HG02588 (cell line): ENCODE results near the gene CDK5RAP1.
"Not testable (repeated sequence)": the region's sequence is repeated elsewhere in the genome, so short reads cannot be mapped to it uniquely, and the experiment has no call there.

ENCODE experiments used
- ATAC-seq: cut with Tn5 transposase; IDR thresholded peaks from one replicate; pipeline ENCODE4 v1.9.1; 2021; ENCODE audit warnings: mild to moderate bottlenecking, moderate library complexity; ENCODE audit not compliant: unreplicated experiment

Gene CDK5RAP1

DNA sequence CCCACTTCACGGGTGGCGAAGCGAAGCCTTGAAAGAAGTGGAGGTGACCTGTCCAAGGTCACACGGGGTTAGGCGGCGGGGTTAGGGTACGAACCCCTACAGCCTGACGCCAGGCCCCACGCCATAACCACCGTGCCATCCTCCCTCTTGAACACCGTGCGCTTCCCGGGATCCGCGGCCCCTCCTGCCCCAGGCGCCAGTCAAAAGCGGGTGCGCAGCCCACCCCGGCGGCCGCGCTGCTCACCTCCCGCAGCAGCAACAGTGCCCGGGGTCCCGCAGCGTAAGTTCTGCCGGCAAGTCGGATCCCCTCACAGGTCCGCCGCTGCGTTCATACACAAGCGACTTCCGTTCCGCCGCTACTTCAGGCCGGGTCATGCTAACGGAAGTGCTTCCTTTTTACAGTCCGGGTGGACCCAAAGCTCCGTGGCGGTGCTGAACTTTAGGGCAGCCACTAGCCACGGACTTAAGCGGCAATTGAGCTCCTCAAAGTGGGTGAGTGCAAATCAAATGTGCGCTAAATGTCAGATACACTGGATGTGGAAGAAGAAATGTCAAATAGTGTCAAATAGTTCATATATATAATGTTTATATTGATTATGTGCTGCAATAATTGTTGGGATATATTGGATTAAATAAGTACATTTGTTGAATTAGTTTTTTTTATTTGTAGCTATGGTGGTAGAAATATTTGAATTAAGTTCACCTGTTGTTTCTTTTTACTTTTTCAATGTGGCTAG is at the start of gene CDK5RAP1:
TSS of gene CDK5RAP1 (minus strand) at position 336 of the 737 bp plus-strand sequence. CDS start 4,455 bp downstream, outside the sequence.
- ATAC-seq = peak; percentile 83

DNA sequence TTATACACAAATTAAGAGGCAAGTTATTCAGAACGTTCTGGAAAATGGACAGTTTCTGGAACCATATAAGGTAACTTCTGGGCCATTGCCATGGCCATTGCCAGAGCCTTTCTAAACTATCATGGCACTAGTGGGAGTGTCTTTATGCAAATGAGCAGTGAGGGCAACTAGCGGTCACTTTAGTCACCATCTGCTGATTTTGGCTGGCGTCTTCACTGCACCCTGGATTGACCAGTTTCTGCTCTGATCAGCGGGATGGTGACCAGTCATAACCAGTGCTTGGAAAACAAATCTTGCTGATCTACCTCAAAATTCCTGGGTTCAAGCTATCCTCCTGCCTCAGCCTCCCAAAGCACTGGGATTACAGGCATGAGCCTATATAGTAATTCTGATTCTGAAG is 49.5 kb upstream of the CDK5RAP1 start:
- ATAC-seq = no peak

DNA sequence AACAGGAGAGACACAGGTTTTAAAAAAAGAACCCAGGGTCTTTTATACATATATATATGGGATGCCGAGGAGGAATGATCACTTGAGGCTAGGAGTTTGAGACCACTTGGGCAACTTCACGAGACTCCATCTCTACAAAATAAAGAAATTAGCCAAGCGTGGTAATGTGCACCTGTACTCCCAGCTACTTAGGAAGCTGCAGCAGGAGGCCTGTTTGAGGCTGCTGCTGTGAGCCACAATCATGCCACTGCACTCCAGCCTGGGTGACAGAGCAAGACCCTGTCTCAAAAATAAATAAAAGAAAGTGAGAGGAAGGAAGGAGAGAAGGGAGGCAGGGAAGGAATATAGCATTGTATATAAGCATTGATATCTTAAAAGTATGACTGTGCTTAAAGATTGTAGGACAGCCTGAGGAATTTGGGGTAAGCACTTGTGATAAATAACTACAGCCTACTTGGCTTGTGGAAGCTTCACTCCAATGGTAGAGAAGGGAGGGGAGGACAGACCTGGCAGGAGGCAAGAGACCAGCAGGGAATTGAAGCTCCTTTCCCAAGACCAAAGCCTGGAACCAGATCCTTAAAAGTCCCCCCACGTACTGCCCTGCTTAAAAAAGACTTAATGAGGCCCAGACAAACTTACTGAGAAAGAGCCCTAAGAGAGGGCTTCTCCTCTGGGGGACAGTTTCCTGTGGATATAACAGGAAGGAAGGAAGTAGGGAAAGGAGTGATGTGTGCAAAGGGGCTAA is 44.7 kb upstream of the CDK5RAP1 start:
- no peak for ATAC-seq

DNA sequence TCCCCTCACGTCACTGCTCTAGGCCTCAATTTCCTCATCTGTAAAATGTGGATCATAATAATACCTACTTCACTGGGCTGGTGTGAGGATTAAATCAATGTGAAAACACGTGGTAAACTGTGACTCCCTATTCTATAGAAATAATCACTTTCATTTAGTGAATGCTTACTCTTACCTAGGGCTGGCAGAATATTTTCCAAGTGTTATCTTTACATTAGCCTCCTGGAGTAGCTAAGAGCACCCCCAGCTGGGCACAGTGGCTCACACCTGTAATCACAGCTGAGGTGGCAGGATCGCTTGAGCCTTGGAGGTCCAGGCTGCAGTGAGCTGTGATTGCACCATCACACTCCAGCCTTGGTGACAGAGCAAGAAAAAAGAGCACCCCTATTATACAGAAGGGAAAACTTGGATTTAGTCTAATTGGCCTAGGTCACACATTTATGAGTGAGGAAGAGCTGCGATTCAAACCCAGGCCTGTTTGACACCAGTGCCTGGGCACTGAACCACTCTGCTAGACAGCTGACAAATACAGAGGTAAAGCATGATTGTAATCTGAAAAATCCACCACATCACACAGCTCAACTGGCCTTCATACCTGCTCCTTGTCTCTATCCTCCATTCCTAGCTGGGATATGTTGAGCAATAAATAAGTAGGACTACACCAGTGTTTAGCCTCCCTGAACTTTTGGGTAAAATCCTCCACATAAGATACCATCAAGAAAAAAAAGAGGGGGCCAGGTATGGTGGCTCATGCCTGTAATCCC is 43.7 kb upstream of the CDK5RAP1 start:
- no peak for ATAC-seq

DNA sequence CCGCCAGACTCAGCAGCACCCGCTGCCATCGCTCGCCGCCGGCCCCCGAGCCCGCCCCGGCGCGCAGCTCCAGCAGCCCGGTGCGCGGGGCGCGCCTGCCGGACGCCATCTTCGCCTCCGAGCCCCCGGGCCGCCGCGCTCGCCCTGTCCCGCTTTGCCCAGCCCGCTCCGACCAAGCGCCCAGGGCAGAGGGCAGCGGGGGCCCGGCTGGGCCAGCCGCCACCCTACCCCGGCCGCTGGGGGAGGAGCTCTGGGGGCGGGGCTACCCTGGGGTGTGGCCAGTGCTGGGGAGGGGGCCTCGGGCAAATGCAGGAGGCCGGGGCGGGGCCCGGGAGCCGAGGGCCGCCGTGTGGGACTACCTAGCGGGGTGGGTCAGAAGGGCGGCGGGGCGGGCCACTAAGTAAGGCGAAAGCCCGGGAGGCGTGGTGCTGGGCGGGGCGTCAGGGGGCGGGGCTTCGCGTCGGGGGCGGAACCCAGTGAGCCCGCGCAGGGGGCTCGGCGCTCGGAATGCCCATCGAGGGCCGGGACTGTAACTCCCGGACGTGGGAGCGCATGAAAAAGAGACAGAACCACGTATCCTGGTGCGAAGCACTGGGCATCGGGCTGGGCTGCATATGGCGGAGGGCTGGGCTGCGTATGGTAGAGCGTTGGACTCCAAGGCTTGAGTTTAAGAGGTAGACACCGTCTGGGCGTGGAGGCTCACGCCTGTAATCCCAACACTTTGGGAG is 42.4 kb upstream of the CDK5RAP1 start, which contains the start of gene SNTA1:
TSS of gene SNTA1 (minus strand) at position 252 of the 728 bp plus-strand sequence. CDS start at position 109, 143 bp downstream.
- ATAC-seq = peak; percentile 71

DNA sequence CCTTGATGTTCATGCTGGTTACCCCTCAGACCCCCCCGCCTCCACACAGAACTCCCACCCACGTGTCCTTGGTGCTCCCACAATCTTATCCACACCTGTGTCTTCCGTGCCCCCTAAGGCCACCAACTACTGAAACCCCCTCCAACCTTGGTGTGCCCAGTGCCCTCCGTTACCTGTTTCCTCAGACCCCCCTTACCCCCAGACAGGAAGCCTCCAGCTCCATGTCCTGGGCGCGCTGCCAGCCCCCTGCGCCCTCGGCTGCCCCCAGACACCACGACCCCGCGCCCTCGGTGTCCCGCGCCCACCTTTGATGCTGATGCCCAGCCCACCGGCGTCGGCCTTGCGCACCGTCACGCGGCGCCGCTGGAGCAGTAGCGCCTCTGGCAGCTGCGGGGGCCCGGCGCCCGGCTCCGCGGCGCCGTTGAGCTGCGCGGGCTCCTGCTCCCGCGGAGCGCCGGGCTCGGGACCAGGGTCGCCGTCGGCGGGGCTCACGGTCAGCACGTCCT is 41.7 kb upstream of the CDK5RAP1 start:
- no peak for ATAC-seq

- ATAC-seq = no peak
These were observed 41.1 kb upstream of the CDK5RAP1 start for GRCh38 chr20:33442136-33443005.

DNA sequence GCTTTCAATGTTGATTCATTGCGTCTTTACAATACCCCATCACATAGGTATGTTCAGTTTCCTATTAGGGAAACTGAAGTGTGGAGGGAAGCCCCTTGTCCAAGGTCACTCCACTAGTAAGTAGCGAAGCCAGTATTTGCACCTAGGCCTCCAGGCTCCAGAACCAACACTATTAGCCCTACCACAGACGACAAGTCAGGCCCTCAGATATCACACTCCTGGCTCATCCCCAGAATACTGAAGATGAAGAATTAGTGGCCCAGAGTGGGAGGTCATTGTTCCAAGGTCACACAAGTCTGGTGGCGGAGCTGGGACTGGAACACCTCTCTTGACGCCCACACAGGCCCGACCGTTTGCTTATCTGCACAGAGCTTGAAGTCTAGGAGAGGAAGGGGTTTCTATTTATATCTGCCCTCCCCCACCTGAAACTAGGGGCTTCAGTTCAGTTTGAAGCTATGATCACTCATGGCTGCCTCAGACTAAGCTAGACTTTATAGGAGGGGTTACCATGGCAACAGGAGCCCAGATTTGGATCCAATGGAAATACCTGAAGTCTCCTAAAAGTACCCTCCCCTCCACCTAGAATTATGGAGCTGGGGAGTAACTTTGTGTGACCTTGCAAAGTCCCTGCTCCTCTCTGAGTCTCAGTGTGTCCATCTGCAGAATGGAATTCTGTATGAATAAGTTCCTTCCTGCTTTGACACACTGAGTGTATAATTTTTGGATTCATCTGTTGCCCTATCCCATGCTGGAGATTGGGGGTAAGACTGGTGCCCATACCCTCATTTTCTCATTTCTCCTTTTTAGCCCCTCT is 40.0 kb upstream of the CDK5RAP1 start:
- no peak for ATAC-seq

DNA sequence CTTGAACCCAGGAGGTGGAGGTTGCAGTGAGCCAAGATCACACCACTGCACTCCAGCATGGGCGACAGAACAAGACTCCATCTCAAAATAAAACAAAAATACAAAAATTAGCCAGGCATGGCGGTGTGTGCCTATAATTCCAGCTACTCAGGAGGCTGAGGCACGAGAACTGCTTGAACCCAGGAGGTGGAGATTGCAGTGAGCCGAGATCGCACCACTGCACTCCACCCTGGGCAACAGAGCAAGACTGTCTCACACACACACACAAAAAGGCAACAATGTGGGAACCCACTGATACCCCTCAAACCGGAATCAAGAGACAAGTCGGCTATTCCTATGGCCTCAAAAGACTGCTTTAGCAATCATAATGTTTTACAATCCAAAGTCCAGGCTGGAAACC is 39.2 kb upstream of the CDK5RAP1 start:
- ATAC-seq = not testable (repeated sequence)

- no peak for ATAC-seq
These were observed 37.2 kb upstream of the CDK5RAP1 start for GRCh38 chr20:33438481-33438880.

DNA sequence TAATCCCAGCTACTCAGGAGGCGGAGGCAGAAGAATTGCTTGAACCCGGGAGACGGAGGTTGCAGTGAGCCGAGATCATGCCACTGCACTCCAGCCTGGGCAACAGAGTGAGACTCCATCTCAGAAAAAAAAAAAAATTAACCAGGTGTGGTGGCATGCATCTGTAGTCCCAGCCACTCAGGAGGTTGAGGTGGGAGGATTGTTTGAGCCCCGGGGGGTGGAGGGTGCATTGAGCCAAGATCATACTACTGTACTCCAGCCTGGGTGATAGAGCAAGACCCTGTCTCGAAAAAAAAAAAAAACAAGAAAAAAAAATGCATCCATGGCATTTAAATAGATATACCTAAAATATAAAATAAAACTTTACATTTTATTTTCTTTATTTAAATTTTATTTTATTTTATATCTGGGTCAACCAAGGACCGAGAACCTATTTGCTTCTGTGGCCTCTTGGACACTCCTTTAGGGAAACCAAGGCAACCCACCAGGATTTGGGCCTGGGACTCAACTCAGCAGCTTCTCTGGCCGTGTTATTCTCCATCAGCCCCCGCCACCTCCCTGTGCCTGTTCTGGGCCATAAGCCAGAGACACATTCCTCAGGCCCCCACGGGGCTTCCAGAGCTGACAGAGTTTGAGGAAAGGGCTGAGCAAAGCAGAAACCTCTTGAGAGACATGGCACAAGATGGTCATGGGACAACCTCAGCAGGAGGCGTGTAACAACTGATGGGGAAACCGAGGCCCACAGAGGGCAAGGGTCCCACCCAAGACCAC is 36.0 kb upstream of the CDK5RAP1 start:
- ATAC-seq = no peak

DNA sequence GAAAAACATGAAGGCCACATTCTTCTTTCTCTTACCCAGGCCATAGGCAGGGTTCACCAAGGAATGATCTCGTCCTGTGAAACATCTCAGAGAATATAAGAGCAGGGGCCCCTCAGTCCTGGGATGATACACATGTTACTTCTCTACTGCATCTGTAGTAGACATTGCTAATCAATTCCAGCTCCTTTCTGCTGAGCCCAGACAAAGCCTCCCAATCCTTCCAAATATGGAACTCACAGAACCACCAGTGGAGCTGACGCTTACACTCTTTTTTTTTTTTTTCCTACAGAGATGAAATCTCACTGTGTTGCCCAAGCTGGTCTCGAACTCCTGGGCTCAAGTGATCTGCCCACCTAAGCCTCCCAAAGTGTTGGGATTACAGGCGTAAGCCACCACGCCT is 33.1 kb upstream of the CDK5RAP1 start:
- no peak for ATAC-seq

DNA sequence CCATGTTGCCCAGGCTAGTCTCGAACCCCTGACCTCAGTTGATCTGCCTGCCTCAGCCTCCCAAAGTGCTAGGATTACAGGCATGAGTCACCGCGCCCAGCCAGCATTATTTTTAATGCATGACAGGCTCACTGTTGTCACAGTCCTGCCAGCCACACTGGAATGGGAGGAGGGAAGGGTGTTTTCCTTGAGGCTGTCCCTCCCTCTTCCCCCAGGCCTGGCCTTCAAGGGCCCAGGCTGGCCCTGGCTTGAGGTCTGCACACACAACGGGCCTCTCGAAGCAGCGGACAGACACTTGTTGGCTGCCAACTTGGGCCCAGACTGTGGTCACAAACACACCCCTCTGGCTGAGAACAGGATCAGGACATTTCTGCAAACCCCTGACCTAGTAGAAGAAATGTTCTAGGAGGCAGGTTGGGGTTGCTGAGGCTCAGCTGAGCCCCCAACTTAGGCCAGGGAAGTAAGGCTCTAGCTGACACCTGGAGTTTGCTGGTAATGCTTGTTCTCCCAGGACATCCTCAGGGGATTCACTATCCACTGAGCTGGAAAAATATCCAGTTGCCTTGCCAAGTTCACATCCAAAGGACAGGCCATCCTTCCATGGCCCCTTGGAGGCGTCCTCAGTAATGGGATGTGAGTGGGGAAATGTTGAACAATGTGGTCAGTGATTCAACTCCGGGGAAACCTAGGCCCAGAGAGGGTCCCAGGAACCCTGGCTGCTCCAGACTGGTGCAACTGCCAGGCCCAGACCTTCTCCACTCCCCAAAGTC is 32.3 kb upstream of the CDK5RAP1 start:
- ATAC-seq = no peak

GRCh38 chr20:33431797-33432381 is 30.6 kb upstream of the CDK5RAP1 start:
- no peak for ATAC-seq

GRCh38 chr20:33423875-33424274 is 22.6 kb upstream of the CDK5RAP1 start:
- ATAC-seq = not testable (repeated sequence)

GRCh38 chr20:33423141-33423834 is 22.0 kb upstream of the CDK5RAP1 start:
- ATAC-seq = no peak
